ENCODE results near the gene SAMD5. TPM values are rescaled to one million over a fixed set of nuclear protein-coding genes. Genes with fewer than 3 reads are reported as not detected.

The SAMD5 gene
- total RNA-seq (2014; rRNA removed; shearing (Covaris generic)), result 11.6 and 12.2 TPM in 2 replicates

- peak within 1 kb of the TSS; percentile 71 for H3K27ac ChIP-seq
- H3K4me3 ChIP-seq, result peak within 1 kb of the TSS; percentile 91
- no peaks in the 10 kb centered on the region for H3K4me1 ChIP-seq
- DNase-seq, result peak; percentile 81 to 86
- no peaks in the 10 kb centered on the region for H3K9me3 ChIP-seq (replicated peaks)
- H3K27me3 ChIP-seq, result no peaks in the 10 kb centered on the region
- no peaks in the 10 kb centered on the region for H3K36me3 ChIP-seq
Observed at GRCh38 chr6:147508042-147508865, at the start of gene SAMD5. Gene SAMD5 (plus strand): TSS chr6:147508690. CDS start chr6:147508929, 239 bp downstream.

- Histone ChIP-seq H3K4me1 (no peaks in the 10 kb centered on the region), H3K4me3 (no peak overlapping the region), H3K27me3 (no peaks in the 10 kb centered on the region), H3K9me3 (replicated peaks) (0 out of 2 replicates have a peak, but pooled peaks cover 3% of the 10 kb centered on the region), H3K27ac (no peak overlapping the region), H3K36me3 (no peaks in the 10 kb centered on the region)
- DNase-seq, result no peak
Observed at GRCh38 chr6:147459780-147460179, 48.7 kb upstream of the SAMD5 start.

- no peak for DNase-seq
- H3K27me3 ChIP-seq, result no peaks in the 10 kb centered on the region
- H3K27ac ChIP-seq, result no peak overlapping the region
- H3K9me3 ChIP-seq (replicated peaks), result 0 out of 2 replicates have a peak, but pooled peaks cover 3% of the 10 kb centered on the region
- no peak overlapping the region for H3K4me3 ChIP-seq
- H3K4me1 ChIP-seq, result no peaks in the 10 kb centered on the region
- H3K36me3 ChIP-seq, result no peaks in the 10 kb centered on the region
Observed at GRCh38 chr6:147463651-147464050, 44.8 kb upstream of the SAMD5 start.

- no peak for DNase-seq
- H3K27ac ChIP-seq, result no peak overlapping the region
- H3K27me3 ChIP-seq, result no peaks in the 10 kb centered on the region
- no peaks in the 10 kb centered on the region for H3K9me3 ChIP-seq (replicated peaks)
- H3K36me3 ChIP-seq, result no peaks in the 10 kb centered on the region
- H3K4me1 ChIP-seq, result no peaks in the 10 kb centered on the region
- no peak overlapping the region for H3K4me3 ChIP-seq
Observed at GRCh38 chr6:147467428-147467827, 41.1 kb upstream of the SAMD5 start.

- Histone ChIP-seq H3K27ac (no peak overlapping the region), H3K4me1 (no peaks in the 10 kb centered on the region), H3K27me3 (no peaks in the 10 kb centered on the region), H3K36me3 (no peaks in the 10 kb centered on the region), H3K4me3 (no peak overlapping the region), H3K9me3 (replicated peaks) (peaks cover 4% of the 10 kb centered on the region; the same call in 1 of the 2 replicates)
- DNase-seq, result no peak
Observed at GRCh38 chr6:147467886-147468285, 40.6 kb upstream of the SAMD5 start.

GRCh38 chr6:147468634-147469033 is 39.9 kb upstream of the SAMD5 start:
- Histone ChIP-seq H3K27ac (no peak overlapping the region), H3K27me3 (no peaks in the 10 kb centered on the region), H3K9me3 (replicated peaks) (peaks cover 11% of the 10 kb centered on the region; the same call in 1 of the 2 replicates), H3K4me1 (no peaks in the 10 kb centered on the region), H3K36me3 (no peaks in the 10 kb centered on the region), H3K4me3 (no peak overlapping the region)
- no peak for DNase-seq

- Histone ChIP-seq H3K36me3 (no peaks in the 10 kb centered on the region), H3K9me3 (replicated peaks) (peaks cover 24% of the 10 kb centered on the region), H3K27ac (no peak overlapping the region), H3K4me3 (no peak overlapping the region), H3K27me3 (no peaks in the 10 kb centered on the region), H3K4me1 (0 out of 2 replicates have a peak, but pooled peaks cover 3% of the 10 kb centered on the region)
- DNase-seq, result no peak
Observed at GRCh38 chr6:147479857-147480256, 28.6 kb upstream of the SAMD5 start.

- Histone ChIP-seq H3K4me1 (0 out of 2 replicates have a peak, but pooled peaks cover 3% of the 10 kb centered on the region), H3K4me3 (no peak overlapping the region), H3K9me3 (replicated peaks) (peaks cover 20% of the 10 kb centered on the region), H3K36me3 (no peaks in the 10 kb centered on the region), H3K27me3 (no peaks in the 10 kb centered on the region), H3K27ac (no peak overlapping the region)
- no peak for DNase-seq
Observed at GRCh38 chr6:147486683-147487082, 21.8 kb upstream of the SAMD5 start.

GRCh38 chr6:147497472-147497871 is 11.0 kb upstream of the SAMD5 start:
- no peaks in the 10 kb centered on the region for H3K36me3 ChIP-seq
- H3K4me1 ChIP-seq, result no peaks in the 10 kb centered on the region
- no peaks in the 10 kb centered on the region for H3K27me3 ChIP-seq
- peaks cover 18% of the 10 kb centered on the region for H3K9me3 ChIP-seq (replicated peaks)
- DNase-seq, result no peak
- H3K27ac ChIP-seq, result no peak overlapping the region
- H3K4me3 ChIP-seq, result no peak overlapping the region

GRCh38 chr6:147503587-147503986 is 4.9 kb upstream of the SAMD5 start:
- H3K36me3 ChIP-seq, result no peaks in the 10 kb centered on the region
- H3K27me3 ChIP-seq, result no peaks in the 10 kb centered on the region
- H3K4me3 ChIP-seq, result no peak overlapping the region
- peaks cover 3% of the 10 kb centered on the region; the same call in 1 of the 2 replicates for H3K9me3 ChIP-seq (replicated peaks)
- no peak overlapping the region for H3K27ac ChIP-seq
- no peaks in the 10 kb centered on the region for H3K4me1 ChIP-seq
- DNase-seq, result no peak

- no peaks in the 10 kb centered on the region for H3K27me3 ChIP-seq
- no peaks in the 10 kb centered on the region for H3K9me3 ChIP-seq (replicated peaks)
- H3K36me3 ChIP-seq, result no peaks in the 10 kb centered on the region
- DNase-seq, result no peak
- no peak overlapping the region for H3K27ac ChIP-seq
- H3K4me1 ChIP-seq, result no peaks in the 10 kb centered on the region
- no peak overlapping the region for H3K4me3 ChIP-seq
Observed at GRCh38 chr6:147504848-147505247, 3.6 kb upstream of the SAMD5 start.

GRCh38 chr6:147506704-147507114 is 1.8 kb upstream of the SAMD5 start:
- peak; percentile 78 to 86 for DNase-seq
- Histone ChIP-seq H3K27ac (peak overlapping the region; percentile 71), H3K4me3 (peak overlapping the region; percentile 91), H3K36me3 (no peaks in the 10 kb centered on the region), H3K4me1 (no peaks in the 10 kb centered on the region), H3K9me3 (replicated peaks) (no peaks in the 10 kb centered on the region), H3K27me3 (no peaks in the 10 kb centered on the region)

GRCh38 chr6:147507162-147508041 is 1.1 kb upstream of the SAMD5 start:
- DNase-seq, result peak; percentile 51 to 69
- Histone ChIP-seq H3K4me1 (no peaks in the 10 kb centered on the region), H3K9me3 (replicated peaks) (no peaks in the 10 kb centered on the region), H3K27ac (peak overlapping the region; percentile 71), H3K27me3 (no peaks in the 10 kb centered on the region), H3K36me3 (no peaks in the 10 kb centered on the region), H3K4me3 (peak overlapping the region; percentile 91)

GRCh38 chr6:147508866-147509608 is 547 bp downstream of the SAMD5 start:
- no peaks in the 10 kb centered on the region for H3K36me3 ChIP-seq
- H3K27me3 ChIP-seq, result no peaks in the 10 kb centered on the region
- H3K27ac ChIP-seq, result peak overlapping the region; percentile 58
- H3K9me3 ChIP-seq (replicated peaks), result no peaks in the 10 kb centered on the region
- no peaks in the 10 kb centered on the region for H3K4me1 ChIP-seq
- peak; percentile 42 to 67 for DNase-seq
- H3K4me3 ChIP-seq, result peak overlapping the region; percentile 91

Data from SJCRH30 (cell line).